Epithelial cell of esophagus (primary cell): Measurements from ENCODE around the gene SRD5A1.

Experiments
- DNase-seq: peaks from one replicate; pipeline ENCODE4 v3.0.0; 2010; ENCODE audit warnings: low read depth
- H3K4me3 ChIP-seq: 2 replicates; pipeline ENCODE4 v1.5.1; 2011; ENCODE audit warnings: mild to moderate bottlenecking, low read length, control low read depth
- CTCF ChIP-seq: IDR thresholded peaks from 2 replicates; pipeline ENCODE4 v1.5.1; 2011; ENCODE audit warnings: low read depth, mild to moderate bottlenecking, low read length, control low read depth, inconsistent platforms; ENCODE audit not compliant: insufficient read depth; ENCODE audit errors: missing control alignments

Gene SRD5A1

GRCh38 chr5:6631441-6631840, 1.8 kb upstream of the SRD5A1 start:
- DNase-seq = peak; percentile 13
- peak overlapping the region; percentile 97 for H3K4me3 ChIP-seq
- TF ChIP-seq CTCF = no peak

GRCh38 chr5:6632324-6632887, 834 bp upstream of the SRD5A1 start:
- peak; percentile 14 for TF ChIP-seq CTCF
- DNase-seq = peak; percentile 52
- H3K4me3 ChIP-seq = peak overlapping the region; percentile 97

- peak overlapping the region; percentile 97 for H3K4me3 ChIP-seq
- no peak for TF ChIP-seq CTCF
- peak; percentile 21 for DNase-seq
These were observed 417 bp downstream of the SRD5A1 start for GRCh38 chr5:6633469-6634245.

GRCh38 chr5:6634306-6634705, 1.1 kb downstream of the SRD5A1 start:
- DNase-seq = no peak
- no peak for TF ChIP-seq CTCF
- peak overlapping the region; percentile 97 for H3K4me3 ChIP-seq

- peak; percentile 36 for DNase-seq
- peak overlapping the region; percentile 97 for H3K4me3 ChIP-seq
- no peak for TF ChIP-seq CTCF
These were observed 1.7 kb downstream of the SRD5A1 start for GRCh38 chr5:6634788-6635430.

- DNase-seq = peak; percentile 97
- TF ChIP-seq CTCF = peak; percentile 33
- H3K4me3 ChIP-seq = no peak overlapping the region
These were observed 3.1 kb downstream of the SRD5A1 start for GRCh38 chr5:6636293-6636692.
